K562 (cell line): Measurements from ENCODE around the gene PASD1. TPM values are rescaled to one million over a fixed set of nuclear protein-coding genes. Genes with fewer than 3 reads are reported as not detected.
A peak's percentile ranks its signal among the peaks of the same experiment; 100 is the strongest.

Source experiments
- ATF4 ChIP-seq: fragments of 450-650 bp; formaldehyde crosslinking; IDR thresholded peaks from 2 replicates; pipeline ENCODE4 v1.4.0; 2022; ENCODE audit warnings: mild to moderate bottlenecking, moderate library complexity
- BCLAF1 ChIP-seq, 2 experiments: fragments of 450-650 bp in 1 of 2; IDR thresholded peaks; 2 replicates each; pipeline ENCODE4 v1.6.1; 2011 to 2017; ENCODE audit warnings: low read depth in 2 of 2, antibody characterized with exemption in 1 of 2, borderline replicate concordance in 1 of 2, low read length in 1 of 2, mild to moderate bottlenecking in 1 of 2, mixed read lengths in 1 of 2; ENCODE audit not compliant: control insufficient read depth in 1 of 2
- CBX2 ChIP-seq: fragments of 200-600 bp; sonication (generic); IDR thresholded peaks from one replicate; pipeline ENCODE4 v1.6.1; 2012; ENCODE audit warnings: mild to moderate bottlenecking, low read length, inconsistent platforms; ENCODE audit not compliant: insufficient read depth, poor library complexity, severe bottlenecking
- ESRRB ChIP-seq: fragments of 250-450 bp; sonication (Bioruptor Pico); IDR thresholded peaks from 2 replicates; pipeline ENCODE4 v1.5.0; 2020; ENCODE audit warnings: mild to moderate bottlenecking, moderate library complexity, borderline replicate concordance
- EZH2 ChIP-seq: IDR thresholded peaks from 2 replicates; pipeline ENCODE4 v1.6.1; 2012; ENCODE audit warnings: low read depth, mild to moderate bottlenecking, inconsistent platforms, low read length, borderline replicate concordance
- FOSL1 ChIP-seq: fragments of 200-800 bp; sonication (Bioruptor generic); conservative IDR thresholded peaks from 2 replicates; pipeline ENCODE4 v1.6.1; 2016; ENCODE audit warnings: missing genetic modification characterization, missing compliant biosample characterization
- HDAC1 ChIP-seq, 2 experiments: fragments of 450-650 bp; IDR thresholded peaks; 2 replicates each; pipeline ENCODE4 v1.6.1; 2016 to 2017; ENCODE audit warnings: inconsistent platforms in 1 of 2, mild to moderate bottlenecking in 1 of 2, moderate library complexity in 1 of 2
- HNRNPL ChIP-seq: fragments of 200-400 bp; formaldehyde crosslinking; IDR thresholded peaks from 2 replicates; pipeline ENCODE4 v1.6.1; 2017; ENCODE audit warnings: low read depth, mild to moderate bottlenecking, low read length
- KLF16 ChIP-seq: IDR thresholded peaks from 2 replicates; pipeline ENCODE4 v1.6.1; 2016; ENCODE audit warnings: antibody characterized with exemption
- MTA2 ChIP-seq: fragments of 450-650 bp; IDR thresholded peaks from 2 replicates; pipeline ENCODE4 v1.6.1; 2016; ENCODE audit warnings: low read depth
- PML ChIP-seq: IDR thresholded peaks from 2 replicates; pipeline ENCODE4 v1.6.1; 2012; ENCODE audit warnings: low read length, inconsistent platforms
- TAL1 ChIP-seq: fragments of 450-650 bp; IDR thresholded peaks from 2 replicates; pipeline ENCODE4 v1.6.1; 2016; ENCODE audit warnings: mild to moderate bottlenecking
- TBP ChIP-seq: optimal IDR thresholded peaks from 2 replicates; pipeline ENCODE3; 2011; ENCODE audit warnings: low read depth, low read length, improper control_type of control experiment
- TCF3 ChIP-seq: sonication (generic); formaldehyde crosslinking; IDR thresholded peaks from 2 replicates; pipeline ENCODE4 v1.4.0; 2020; ENCODE audit warnings: mild to moderate bottlenecking, missing genetic modification reagents
- TEAD2 ChIP-seq: fragments of 450-650 bp; IDR thresholded peaks from 2 replicates; pipeline ENCODE4 v1.6.1; 2016; ENCODE audit warnings: missing genetic modification characterization, control low read depth, missing compliant biosample characterization
- ZC3H11A ChIP-seq: IDR thresholded peaks from 2 replicates; pipeline ENCODE4 v1.6.1; 2012; ENCODE audit warnings: low read depth, low read length, improper control_type of control experiment
- ZKSCAN3 ChIP-seq: fragments of 250-450 bp; sonication (Bioruptor Pico); IDR thresholded peaks from 2 replicates; pipeline ENCODE4 v1.4.0; 2020
- ZNF174 ChIP-seq: fragments of 250-450 bp; sonication (Bioruptor Pico); IDR thresholded peaks from 2 replicates; pipeline ENCODE4 v1.4.0; 2020; ENCODE audit warnings: mild to moderate bottlenecking
- ZNF699 ChIP-seq: fragments of 250-450 bp; sonication (Bioruptor Pico); IDR thresholded peaks from 2 replicates; pipeline ENCODE4 v1.8.0; 2021; ENCODE audit warnings: mild to moderate bottlenecking, moderate library complexity; ENCODE audit not compliant: insufficient replicate concordance
- polyA plus RNA-seq, 8 experiments: library from polyadenylated mRNA; depleted of rRNA in 4 of 8; stranded (reverse) in 5 of 8; unstranded in 3 of 8; fragments of >200 nt; fragmentation: Nextera tagmentation in 2 of 8; fragmentation: Illumina TruSeq in 1 of 8; extraction: Ambion mirVana in 2 of 8; extraction: Trizol in 1 of 8; gene quantifications; 2 replicates each; pipeline versions ENCODE4 v1.2.1 to v1.2.3, GENCODE V29; 2011 to 2014; ENCODE audit warnings: inconsistent platforms in 1 of 8, missing spikeins in 1 of 8
- total RNA-seq, 7 experiments: library from RNA; depleted of rRNA in 6 of 7; stranded (reverse); fragments of >200 nt in 6 of 7; fragmentation: Illumina TruSeq in 2 of 7; extraction: Trizol in 2 of 7; gene quantifications; 2 replicates each; pipeline versions ENCODE4 v1.2.1 to v1.2.3, GENCODE V29; 2011 to 2021; ENCODE audit warnings: low replicate concordance in 1 of 7
- TF ChIP-seq, protein P1 (sequence below): sonication (generic); formaldehyde crosslinking; IDR thresholded peaks from 2 replicates; pipeline ENCODE4 v1.8.0; 2022; ENCODE audit warnings: mild to moderate bottlenecking, missing genetic modification reagents, borderline replicate concordance
- TF ChIP-seq, protein P2 (sequence below): fragments of 450-650 bp; IDR thresholded peaks from 2 replicates; pipeline ENCODE4 v1.6.1; 2017; ENCODE audit warnings: mild to moderate bottlenecking, moderate library complexity
- TF ChIP-seq, protein P3 (sequence below): sonication (generic); formaldehyde crosslinking; IDR thresholded peaks from 2 replicates; pipeline ENCODE4 v1.8.0; 2022; ENCODE audit warnings: missing genetic modification reagents, mild to moderate bottlenecking, borderline replicate concordance

PASD1 gene
- total and polyA plus RNA-seq, 9 of the 15 experiments (the other 6 are each of a cell fraction or from before 2014, with no cell fraction given) = 1.7 to 12.8 (median 9.6) TPM

DNA sequence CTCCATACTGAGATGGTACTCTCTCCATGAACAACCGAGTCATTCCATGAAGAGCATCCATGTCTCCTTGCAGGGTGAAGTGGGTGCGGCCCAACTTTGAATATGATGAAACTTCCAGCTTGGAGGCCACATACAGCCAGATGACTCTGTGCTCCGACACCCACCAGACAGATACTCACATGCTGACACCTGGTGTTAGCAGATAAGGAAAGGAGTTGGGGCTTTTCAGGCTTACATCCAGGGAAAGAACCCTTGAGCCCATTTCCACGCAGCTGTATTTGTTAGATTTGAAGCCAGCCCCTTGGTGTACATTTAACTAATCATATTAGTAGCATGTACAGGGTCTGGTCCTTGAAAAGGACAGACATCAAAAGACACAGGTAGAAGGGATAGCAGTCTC is 69.7 kb downstream of the PASD1 start (continued):
- no peak for TF ChIP-seq BCLAF1 (IDR thresholded peaks at IDR 0.05; ENCODE audit: borderline replicate concordance in 1 of 2, control insufficient read depth in 1 of 2, low read depth in 2 of 2, low read length in 1 of 2)
- no peak for TF ChIP-seq ESRRB (CRISPR knock-in tag)
- peak; percentile 93 for TF ChIP-seq TCF3
- TF ChIP-seq, protein P1, sequence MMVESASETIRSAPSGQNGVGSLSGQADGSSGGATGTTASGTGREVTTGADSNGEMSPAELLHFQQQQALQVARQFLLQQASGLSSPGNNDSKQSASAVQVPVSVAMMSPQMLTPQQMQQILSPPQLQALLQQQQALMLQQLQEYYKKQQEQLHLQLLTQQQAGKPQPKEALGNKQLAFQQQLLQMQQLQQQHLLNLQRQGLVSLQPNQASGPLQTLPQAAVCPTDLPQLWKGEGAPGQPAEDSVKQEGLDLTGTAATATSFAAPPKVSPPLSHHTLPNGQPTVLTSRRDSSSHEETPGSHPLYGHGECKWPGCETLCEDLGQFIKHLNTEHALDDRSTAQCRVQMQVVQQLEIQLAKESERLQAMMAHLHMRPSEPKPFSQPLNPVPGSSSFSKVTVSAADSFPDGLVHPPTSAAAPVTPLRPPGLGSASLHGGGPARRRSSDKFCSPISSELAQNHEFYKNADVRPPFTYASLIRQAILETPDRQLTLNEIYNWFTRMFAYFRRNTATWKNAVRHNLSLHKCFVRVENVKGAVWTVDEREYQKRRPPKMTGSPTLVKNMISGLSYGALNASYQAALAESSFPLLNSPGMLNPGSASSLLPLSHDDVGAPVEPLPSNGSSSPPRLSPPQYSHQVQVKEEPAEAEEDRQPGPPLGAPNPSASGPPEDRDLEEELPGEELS (CRISPR knock-in tag) = no peak
- TF ChIP-seq EZH2 = no peak
- TF ChIP-seq ATF4 (CRISPR knock-in tag) = peak; percentile 67; the same call in 1 of the 2 replicates
- TF ChIP-seq KLF16 = peak; percentile 83
- TF ChIP-seq ZNF174 = no peak
- no peak for TF ChIP-seq HNRNPL
- peak; percentile 74 for TF ChIP-seq FOSL1 (tag)
- no peak for TF ChIP-seq ZNF699
- peak; percentile 96 for TF ChIP-seq TAL1
- peak; percentile 93 for TF ChIP-seq PML
- TF ChIP-seq, protein P2, sequence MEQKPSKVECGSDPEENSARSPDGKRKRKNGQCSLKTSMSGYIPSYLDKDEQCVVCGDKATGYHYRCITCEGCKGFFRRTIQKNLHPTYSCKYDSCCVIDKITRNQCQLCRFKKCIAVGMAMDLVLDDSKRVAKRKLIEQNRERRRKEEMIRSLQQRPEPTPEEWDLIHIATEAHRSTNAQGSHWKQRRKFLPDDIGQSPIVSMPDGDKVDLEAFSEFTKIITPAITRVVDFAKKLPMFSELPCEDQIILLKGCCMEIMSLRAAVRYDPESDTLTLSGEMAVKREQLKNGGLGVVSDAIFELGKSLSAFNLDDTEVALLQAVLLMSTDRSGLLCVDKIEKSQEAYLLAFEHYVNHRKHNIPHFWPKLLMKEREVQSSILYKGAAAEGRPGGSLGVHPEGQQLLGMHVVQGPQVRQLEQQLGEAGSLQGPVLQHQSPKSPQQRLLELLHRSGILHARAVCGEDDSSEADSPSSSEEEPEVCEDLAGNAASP = no peak
- TF ChIP-seq ZC3H11A = no peak
- no peak for TF ChIP-seq TEAD2 (tag)
- TF ChIP-seq ZKSCAN3 (CRISPR knock-in tag) = no peak
- TF ChIP-seq MTA2 = peak; percentile 88
- TF ChIP-seq, protein P3, sequence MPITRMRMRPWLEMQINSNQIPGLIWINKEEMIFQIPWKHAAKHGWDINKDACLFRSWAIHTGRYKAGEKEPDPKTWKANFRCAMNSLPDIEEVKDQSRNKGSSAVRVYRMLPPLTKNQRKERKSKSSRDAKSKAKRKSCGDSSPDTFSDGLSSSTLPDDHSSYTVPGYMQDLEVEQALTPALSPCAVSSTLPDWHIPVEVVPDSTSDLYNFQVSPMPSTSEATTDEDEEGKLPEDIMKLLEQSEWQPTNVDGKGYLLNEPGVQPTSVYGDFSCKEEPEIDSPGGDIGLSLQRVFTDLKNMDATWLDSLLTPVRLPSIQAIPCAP (CRISPR knock-in tag) = no peak
- TF ChIP-seq CBX2 = no peak
- TF ChIP-seq TBP = no peak
- no peak for TF ChIP-seq HDAC1 (IDR thresholded peaks at IDR 0.05)
